ENCODE measurements around the gene RBMS3.

- TF ChIP-seq CTCF (IDR thresholded peaks at IDR 0.05) (no peak), POLR2A (IDR thresholded peaks at IDR 0.05) (no peak)
Measured at GRCh38 chr3:29249829-29250345, 31.0 kb upstream of the RBMS3 start.
